MM.1S (cell line): ENCODE results near the gene PSMD3.

Source experiments
- DNase-seq: peaks from one replicate; pipeline ENCODE4 v3.0.0-alpha.2; 2015
- H2AFZ ChIP-seq: fragments of 300-600 bp; sonication (generic); 2 replicates; pipeline ENCODE4 v1.6.0; 2016; ENCODE audit warnings: antibody characterized with exemption, low read length
- H3F3A ChIP-seq: fragments of 300-600 bp; sonication (generic); 2 replicates; pipeline ENCODE4 v1.6.1; 2016; ENCODE audit warnings: mild to moderate bottlenecking, antibody characterized with exemption, low read length, moderate library complexity, mixed read lengths; ENCODE audit not compliant: insufficient read depth
- H3K27ac ChIP-seq: fragments of 300-600 bp; sonication (generic); 2 replicates; pipeline ENCODE4 v1.5.1; 2016; ENCODE audit warnings: mild to moderate bottlenecking, low read length
- H3K27me3 ChIP-seq: fragments of 300-600 bp; sonication (generic); replicated peaks from 2 replicates; pipeline ENCODE4 v1.6.0; 2016; ENCODE audit warnings: low read length; ENCODE audit not compliant: insufficient read depth
- H3K36me3 ChIP-seq: fragments of 300-600 bp; sonication (generic); replicated peaks from 2 replicates; pipeline ENCODE4 v1.6.1; 2016; ENCODE audit warnings: mild to moderate bottlenecking, low read length, mixed read lengths; ENCODE audit not compliant: insufficient read depth
- H3K4me1 ChIP-seq: fragments of 300-600 bp; sonication (generic); 2 replicates; pipeline ENCODE4 v1.6.1; 2016; ENCODE audit warnings: low read length, mixed read lengths
- H3K4me2 ChIP-seq: fragments of 300-600 bp; sonication (generic); 2 replicates; pipeline ENCODE4 v1.6.0; 2016; ENCODE audit warnings: low read depth, low read length
- H3K4me3 ChIP-seq: fragments of 300-600 bp; sonication (generic); 2 replicates; pipeline ENCODE4 v1.5.1; 2016; ENCODE audit warnings: low read length, mixed read lengths
- H3K79me2 ChIP-seq: fragments of 300-600 bp; sonication (generic); 2 replicates; pipeline ENCODE4 v1.6.1; 2016; ENCODE audit warnings: mixed run types, low read length, mixed read lengths
- H3K9ac ChIP-seq: fragments of 300-600 bp; sonication (generic); 2 replicates; pipeline ENCODE4 v1.6.1; 2016; ENCODE audit warnings: low read length, mixed read lengths
- H3K9me2 ChIP-seq: fragments of 300-600 bp; sonication (generic); replicated peaks from 2 replicates; pipeline ENCODE4 v1.6.1; 2016; ENCODE audit warnings: mild to moderate bottlenecking, low read length, mixed read lengths; ENCODE audit not compliant: insufficient read depth
- H3K9me3 ChIP-seq: fragments of 300-600 bp; sonication (generic); replicated peaks from 2 replicates; pipeline ENCODE4 v1.6.1; 2016; ENCODE audit warnings: mild to moderate bottlenecking, low read length, mixed read lengths; ENCODE audit not compliant: insufficient read depth
- H4K20me1 ChIP-seq: fragments of 300-600 bp; sonication (generic); 2 replicates; pipeline ENCODE4 v1.6.1; 2016; ENCODE audit warnings: mild to moderate bottlenecking, low read length, moderate library complexity, mixed read lengths; ENCODE audit not compliant: insufficient read depth
- CTCF ChIP-seq: fragments of 300-600 bp; sonication (generic); IDR thresholded peaks from 2 replicates; pipeline ENCODE4 v1.5.1; 2016; ENCODE audit warnings: antibody characterized with exemption, low read length, mixed read lengths
- EZH2 ChIP-seq: fragments of 300-600 bp; sonication (generic); optimal IDR thresholded peaks from 2 replicates; pipeline ENCODE3; 2017; ENCODE audit warnings: low read depth, mild to moderate bottlenecking, antibody characterized with exemption, low read length, mixed read lengths
- EZH2phosphoT487 ChIP-seq: fragments of 300-600 bp; sonication (generic); IDR thresholded peaks from 2 replicates; pipeline ENCODE4 v1.6.1; 2018; ENCODE audit warnings: antibody characterized with exemption, low read length

Gene PSMD3

GRCh38 chr17:39996162-39996561 is 15.6 kb downstream of the PSMD3 start:
- Histone ChIP-seq H3K9me2 (no peaks in the 10 kb centered on the region), H4K20me1 (no peaks in the 10 kb centered on the region), H3K4me1 (no peaks in the 10 kb centered on the region), H2AFZ (no peak overlapping the region), H3F3A (peaks cover 5% of the 10 kb centered on the region; the same call in 1 of the 2 replicates), H3K36me3 (peaks cover 20% of the 10 kb centered on the region; the same call in 1 of the 2 replicates), H3K27ac (no peak overlapping the region), H3K4me3 (no peak overlapping the region), H3K79me2 (peaks cover 5% of the 10 kb centered on the region; the same call in 1 of the 2 replicates), H3K9ac (no peak overlapping the region), H3K9me3 (no peaks in the 10 kb centered on the region), H3K27me3 (no peaks in the 10 kb centered on the region), H3K4me2 (no peak overlapping the region)
- no peak for DNase-seq
- TF ChIP-seq CTCF (no peak), EZH2 (no peak), EZH2phosphoT487 (no peak)

GRCh38 chr17:39996800-39997199 is 16.2 kb downstream of the PSMD3 start:
- Histone ChIP-seq H3F3A (peaks cover 5% of the 10 kb centered on the region; the same call in 1 of the 2 replicates), H4K20me1 (no peaks in the 10 kb centered on the region), H3K4me1 (no peaks in the 10 kb centered on the region), H3K9me3 (no peaks in the 10 kb centered on the region), H3K36me3 (peaks cover 16% of the 10 kb centered on the region; the same call in 1 of the 2 replicates), H3K4me3 (no peak overlapping the region), H3K9me2 (no peaks in the 10 kb centered on the region), H3K27ac (no peak overlapping the region), H3K4me2 (no peak overlapping the region), H3K27me3 (no peaks in the 10 kb centered on the region), H3K79me2 (peaks cover 5% of the 10 kb centered on the region; the same call in 1 of the 2 replicates), H3K9ac (no peak overlapping the region), H2AFZ (no peak overlapping the region)
- no peak for DNase-seq
- TF ChIP-seq EZH2phosphoT487 (no peak), EZH2 (no peak), CTCF (no peak)

GRCh38 chr17:39997543-39997942 is 16.9 kb downstream of the PSMD3 start:
- Histone ChIP-seq H4K20me1 (no peaks in the 10 kb centered on the region), H3K9me2 (no peaks in the 10 kb centered on the region), H3K4me2 (no peak overlapping the region), H3K4me1 (no peaks in the 10 kb centered on the region), H3K27ac (no peak overlapping the region), H3F3A (peaks cover 5% of the 10 kb centered on the region; the same call in 1 of the 2 replicates), H2AFZ (no peak overlapping the region), H3K36me3 (peaks cover 16% of the 10 kb centered on the region; the same call in 1 of the 2 replicates), H3K9ac (no peak overlapping the region), H3K9me3 (no peaks in the 10 kb centered on the region), H3K27me3 (no peaks in the 10 kb centered on the region), H3K4me3 (no peak overlapping the region), H3K79me2 (peaks cover 4% of the 10 kb centered on the region; the same call in 1 of the 2 replicates)
- DNase-seq: no peak
- TF ChIP-seq EZH2: no peak
- no peak for TF ChIP-seq CTCF
- TF ChIP-seq EZH2phosphoT487: no peak
